GM13977 (cell line): ENCODE measurements around the gene RAB20.

Source experiments
- DNase-seq: peaks from one replicate; pipeline ENCODE4 v3.0.0; 2012; ENCODE audit warnings: low spot score
- CTCF ChIP-seq: IDR thresholded peaks from 2 replicates; pipeline ENCODE4 v1.5.1; 2012; ENCODE audit warnings: mild to moderate bottlenecking, control low read depth; ENCODE audit not compliant: insufficient read depth; ENCODE audit errors: extremely low read depth, missing control alignments
- in situ Hi-C: fragments of 300-500 bp; cut with MboI; formaldehyde crosslinking; loops from one replicate; pipeline ENCODE4 v1.12.0; 2022; ENCODE audit warnings: low sequenced_read_pairs, low pct_unique_long_range_greater_than_20kb, mixed read lengths, inconsistent platforms; ENCODE audit not compliant: unreplicated experiment

The RAB20 gene

GRCh38 chr13:110506859-110507566 lies 54.5 kb downstream of the RAB20 start:
- in situ Hi-C loops, result no loop called here
- DNase-seq, result no peak
- TF ChIP-seq CTCF, result no peak

GRCh38 chr13:110506396-110506795 lies 55.1 kb downstream of the RAB20 start:
- no peak for TF ChIP-seq CTCF
- no peak for DNase-seq
- in situ Hi-C loops, result no loop called here

- TF ChIP-seq CTCF, result no peak
- in situ Hi-C loops, result no loop called here
- DNase-seq, result no peak
Observed at GRCh38 chr13:110505594-110505993, 55.9 kb downstream of the RAB20 start.

- no peak for DNase-seq
- in situ Hi-C loops, result no loop called here
- TF ChIP-seq CTCF, result no peak
Observed at GRCh38 chr13:110503979-110504499, 57.5 kb downstream of the RAB20 start.

- in situ Hi-C loops, result no loop called here
- DNase-seq, result no peak
- no peak for TF ChIP-seq CTCF
Observed at GRCh38 chr13:110503037-110503901, 58.3 kb downstream of the RAB20 start.

GRCh38 chr13:110501188-110501587 lies 60.3 kb downstream of the RAB20 start:
- no peak for TF ChIP-seq CTCF
- DNase-seq, result no peak
- in situ Hi-C loops, result no loop called here
